C1 segment of cervical spinal cord (tissue), 14 donors: ENCODE data around the gene CHST8.
A peak's percentile ranks its signal among the peaks of the same experiment; 100 is the strongest.

Experiments
- DNase-seq, 14 donors: peaks; one replicate each; lab custom pipeline; 2025; lab: John Stamatoyannopoulos, UW

The CHST8 gene

GRCh38 chr19:33673258-33673875 is 51.6 kb downstream of the CHST8 start:
- DNase-seq, result no peak

- no peak for DNase-seq
These were observed 52.4 kb downstream of the CHST8 start for GRCh38 chr19:33673996-33674625.

- DNase-seq, result peak in 1 of 14 donors; percentile 36
These were observed 53.0 kb downstream of the CHST8 start for GRCh38 chr19:33674626-33675367.

- peak in 1 of 14 donors; percentile 63 for DNase-seq
These were observed 53.9 kb downstream of the CHST8 start for GRCh38 chr19:33675501-33676124.

- peak in 1 of 14 donors; percentile 29 for DNase-seq
These were observed 55.4 kb downstream of the CHST8 start for GRCh38 chr19:33676999-33677665.

GRCh38 chr19:33677745-33678426 is 56.1 kb downstream of the CHST8 start:
- DNase-seq, result no peak

GRCh38 chr19:33678796-33679585 is 57.2 kb downstream of the CHST8 start:
- peak in 10 of 14 donors; percentile 9 to 73 (median 44) for DNase-seq

GRCh38 chr19:33679696-33680095 is 57.9 kb downstream of the CHST8 start:
- DNase-seq, result no peak

- DNase-seq, result no peak
These were observed 59.4 kb downstream of the CHST8 start for GRCh38 chr19:33681081-33681680.

- peak in 3 of 14 donors; percentile 15 to 43 (median 26) for DNase-seq
These were observed 62.3 kb downstream of the CHST8 start for GRCh38 chr19:33683881-33684537.

- DNase-seq, result peak in 1 of 14 donors; percentile 43
These were observed 62.9 kb downstream of the CHST8 start for GRCh38 chr19:33684538-33685232.

- DNase-seq, result peak in 1 of 14 donors; percentile 25
These were observed 63.8 kb downstream of the CHST8 start for GRCh38 chr19:33685541-33685940.

GRCh38 chr19:33686262-33686661 is 64.5 kb downstream of the CHST8 start:
- peak in 1 of 14 donors; percentile 74 for DNase-seq

- no peak for DNase-seq
These were observed 65.1 kb downstream of the CHST8 start for GRCh38 chr19:33686687-33687480.

GRCh38 chr19:33687481-33688170 is 65.9 kb downstream of the CHST8 start:
- DNase-seq, result no peak

- no peak for DNase-seq
These were observed 66.6 kb downstream of the CHST8 start for GRCh38 chr19:33688171-33688992.
